Neutrophil (primary cell): ENCODE measurements around the gene GATAD2B.

Experiments used
- H3K27ac ChIP-seq: fragments of 200-600 bp; sonication (generic); 2 replicates; pipeline ENCODE4 v1.5.1; 2016; ENCODE audit warnings: mild to moderate bottlenecking, moderate library complexity
- H3K27me3 ChIP-seq: fragments of 200-600 bp; sonication (generic); 2 replicates; pipeline ENCODE4 v1.6.0; 2016; ENCODE audit warnings: mild to moderate bottlenecking
- H3K36me3 ChIP-seq: fragments of 200-600 bp; sonication (generic); 2 replicates; pipeline ENCODE4 v1.5.1; 2017
- H3K4me1 ChIP-seq, 2 experiments: fragments of 200-600 bp in 1 of 2; sonication (generic) in 1 of 2; 1 replicate in 1 of 2; 2 replicates in 1 of 2; pipeline versions ENCODE4 v1.5.1 to v1.6.1; 2013 to 2016; ENCODE audit warnings: low read depth in 1 of 2, low read length in 1 of 2, mild to moderate bottlenecking in 1 of 2, moderate library complexity in 1 of 2; ENCODE audit not compliant: control insufficient read depth in 1 of 2, insufficient read depth in 1 of 2
- H3K4me3 ChIP-seq, 2 experiments: fragments of 200-600 bp in 1 of 2; sonication (generic) in 1 of 2; 1 replicate in 1 of 2; 2 replicates in 1 of 2; pipeline ENCODE4 v1.5.1; 2013 to 2016; ENCODE audit warnings: low read depth in 1 of 2, low read length in 1 of 2, mild to moderate bottlenecking in 1 of 2, moderate library complexity in 1 of 2
- H3K9me3 ChIP-seq: fragments of 200-600 bp; sonication (generic); 2 replicates; pipeline ENCODE4 v1.5.1; 2016
- TF ChIP-seq, protein P1 (sequence below): fragments of 200-600 bp; sonication (generic); IDR thresholded peaks from 2 replicates; pipeline ENCODE4 v1.5.1; 2016; ENCODE audit warnings: antibody characterized with exemption

GATAD2B gene

GRCh38 chr1:153886127-153886526, 36.6 kb downstream of the GATAD2B start:
- TF ChIP-seq, protein P1, sequence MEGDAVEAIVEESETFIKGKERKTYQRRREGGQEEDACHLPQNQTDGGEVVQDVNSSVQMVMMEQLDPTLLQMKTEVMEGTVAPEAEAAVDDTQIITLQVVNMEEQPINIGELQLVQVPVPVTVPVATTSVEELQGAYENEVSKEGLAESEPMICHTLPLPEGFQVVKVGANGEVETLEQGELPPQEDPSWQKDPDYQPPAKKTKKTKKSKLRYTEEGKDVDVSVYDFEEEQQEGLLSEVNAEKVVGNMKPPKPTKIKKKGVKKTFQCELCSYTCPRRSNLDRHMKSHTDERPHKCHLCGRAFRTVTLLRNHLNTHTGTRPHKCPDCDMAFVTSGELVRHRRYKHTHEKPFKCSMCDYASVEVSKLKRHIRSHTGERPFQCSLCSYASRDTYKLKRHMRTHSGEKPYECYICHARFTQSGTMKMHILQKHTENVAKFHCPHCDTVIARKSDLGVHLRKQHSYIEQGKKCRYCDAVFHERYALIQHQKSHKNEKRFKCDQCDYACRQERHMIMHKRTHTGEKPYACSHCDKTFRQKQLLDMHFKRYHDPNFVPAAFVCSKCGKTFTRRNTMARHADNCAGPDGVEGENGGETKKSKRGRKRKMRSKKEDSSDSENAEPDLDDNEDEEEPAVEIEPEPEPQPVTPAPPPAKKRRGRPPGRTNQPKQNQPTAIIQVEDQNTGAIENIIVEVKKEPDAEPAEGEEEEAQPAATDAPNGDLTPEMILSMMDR: no peak
- Histone ChIP-seq H3K4me1 (peaks cover 0 to 4% of the 10 kb centered on the region in 2 experiments), H3K4me3 (no peak overlapping the region)

GRCh38 chr1:153883223-153883622, 39.5 kb downstream of the GATAD2B start:
- Histone ChIP-seq H3K4me3 (no peak overlapping the region), H3K27ac (no peak overlapping the region), H3K4me1 (peaks cover 0 to 5% of the 10 kb centered on the region in 2 experiments), H3K36me3 (peaks cover 5% of the 10 kb centered on the region), H3K27me3 (no peaks in the 10 kb centered on the region), H3K9me3 (no peaks in the 10 kb centered on the region)
- TF ChIP-seq, protein P1: no peak

More at GRCh38 chr1:153886127-153886526, 36.6 kb downstream of the GATAD2B start:
- Histone ChIP-seq H3K27ac (no peak overlapping the region), H3K36me3 (peaks cover 5% of the 10 kb centered on the region), H3K9me3 (no peaks in the 10 kb centered on the region), H3K27me3 (no peaks in the 10 kb centered on the region)

DNA sequence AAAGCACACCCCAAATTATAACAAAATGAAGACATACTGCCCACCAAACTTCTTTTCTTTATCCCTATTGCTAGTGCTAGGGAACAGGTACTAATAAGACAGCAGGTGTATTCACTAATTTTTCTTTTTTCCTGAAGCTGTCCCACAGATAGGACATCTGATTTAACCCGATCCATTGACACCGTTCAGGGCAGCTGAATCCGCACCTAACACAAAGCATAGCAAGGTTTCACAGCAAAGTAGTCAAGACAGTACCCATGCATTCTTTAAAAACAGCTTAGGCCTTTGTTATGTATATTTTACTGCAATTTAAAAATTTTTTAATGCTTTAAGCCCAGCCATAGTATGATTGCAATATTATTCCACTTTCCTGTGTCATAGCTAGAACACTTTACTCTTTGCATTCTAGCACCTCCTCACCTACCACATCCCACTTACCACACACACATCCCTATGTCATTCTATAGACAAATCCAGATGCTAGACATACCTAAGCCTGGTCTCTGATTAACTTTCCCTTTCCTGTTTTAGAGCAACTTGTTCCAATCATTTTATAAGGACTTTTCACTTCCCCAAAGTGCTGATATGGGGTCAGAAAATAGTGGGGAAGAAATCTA, 40.4 kb downstream of the GATAD2B start:
- H3K27ac ChIP-seq: peak overlapping the region; percentile 3
- peaks cover 0 to 5% of the 10 kb centered on the region in 2 experiments for H3K4me1 ChIP-seq
- H3K36me3 ChIP-seq: peaks cover 5% of the 10 kb centered on the region
- TF ChIP-seq, protein P1: no peak
- H3K4me3 ChIP-seq: no peak overlapping the region
- no peaks in the 10 kb centered on the region for H3K27me3 ChIP-seq
- no peaks in the 10 kb centered on the region for H3K9me3 ChIP-seq

- H3K27me3 ChIP-seq: no peaks in the 10 kb centered on the region
- no peaks in the 10 kb centered on the region for H3K9me3 ChIP-seq
- H3K36me3 ChIP-seq: peaks cover 5% of the 10 kb centered on the region
- no peak overlapping the region for H3K4me3 ChIP-seq
- peaks cover 0 to 5% of the 10 kb centered on the region in 2 experiments for H3K4me1 ChIP-seq
- TF ChIP-seq, protein P1: no peak
- H3K27ac ChIP-seq: no peak overlapping the region
Observed at GRCh38 chr1:153881751-153882150, 41.0 kb downstream of the GATAD2B start.

GRCh38 chr1:153880962-153881361, 41.8 kb downstream of the GATAD2B start:
- Histone ChIP-seq H3K27me3 (no peaks in the 10 kb centered on the region), H3K4me3 (no peak overlapping the region), H3K4me1 (peaks cover 0 to 5% of the 10 kb centered on the region in 2 experiments), H3K36me3 (peaks cover 5% of the 10 kb centered on the region), H3K9me3 (no peaks in the 10 kb centered on the region), H3K27ac (peak overlapping the region; percentile 23)
- TF ChIP-seq, protein P1: no peak
